ENCODE data around the gene LRRC61.

Gene LRRC61

DNA sequence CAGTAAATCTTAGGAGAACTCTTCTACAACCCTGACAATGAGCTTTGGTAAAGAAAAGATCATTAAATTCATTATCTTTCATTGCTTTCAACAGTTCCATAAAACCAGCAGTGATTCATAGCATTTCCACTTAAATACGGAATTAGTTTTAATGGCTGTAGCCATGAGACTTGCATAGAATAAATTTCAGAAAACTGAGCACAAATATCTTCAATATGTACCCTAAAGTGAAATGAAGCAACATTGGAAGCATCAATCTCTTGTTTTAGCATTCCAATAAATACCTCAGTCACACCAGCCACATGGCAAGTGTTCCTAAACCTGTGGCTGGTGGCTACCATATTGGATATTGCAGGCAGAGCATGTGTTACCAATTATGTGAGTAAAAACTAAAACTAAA, 21.9 kb downstream of the LRRC61 start:
- H3K9me3 ChIP-seq (ENCODE audit: control insufficient read depth, insufficient read depth, low read length): no peaks in the 10 kb centered on the region
- H3K9ac ChIP-seq (ENCODE audit: low read depth, low read length): no peak overlapping the region
- H3K4me3 ChIP-seq (ENCODE audit: low read depth, low read length): no peak overlapping the region

DNA sequence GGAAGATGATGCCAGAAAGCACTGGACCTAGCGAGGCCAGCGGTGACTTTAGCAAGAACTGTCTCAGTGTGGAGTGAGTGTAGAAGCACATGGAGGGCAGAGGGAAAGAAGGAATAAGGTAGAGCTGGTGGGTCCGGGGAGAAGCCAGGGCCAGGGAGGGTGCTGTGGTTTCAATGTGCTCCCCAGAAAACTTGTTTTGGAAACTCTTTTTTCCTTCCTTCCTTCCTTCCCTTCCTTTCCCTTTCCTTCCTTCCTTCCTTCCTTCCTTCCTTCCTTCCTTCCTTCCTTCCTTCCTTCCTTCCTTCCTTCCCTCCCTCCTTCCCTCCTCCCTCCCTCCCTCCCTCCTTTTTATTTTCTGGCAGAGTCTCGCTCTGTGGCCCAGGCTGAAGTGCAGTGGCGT, 23.8 kb downstream of the LRRC61 start:
- Histone ChIP-seq H3K27me3 (ENCODE audit: control insufficient read depth, insufficient read depth, low read length) (peaks cover 29% of the 10 kb centered on the region), H3K4me3 (ENCODE audit: low read depth, low read length) (no peak overlapping the region), H3K9ac (ENCODE audit: low read depth, low read length) (no peak overlapping the region), H3K4me1 (ENCODE audit: control insufficient read depth, insufficient read depth, low read length) (peaks cover 18% of the 10 kb centered on the region), H3K36me3 (ENCODE audit: control insufficient read depth, insufficient read depth, low read length) (no peaks in the 10 kb centered on the region), H3K9me3 (ENCODE audit: control insufficient read depth, insufficient read depth, low read length) (no peaks in the 10 kb centered on the region)

More for the DNA sequence above, 21.9 kb downstream of the LRRC61 start:
- Histone ChIP-seq H3K4me1 (ENCODE audit: control insufficient read depth, insufficient read depth, low read length) (peaks cover 20% of the 10 kb centered on the region), H3K36me3 (ENCODE audit: control insufficient read depth, insufficient read depth, low read length) (no peaks in the 10 kb centered on the region), H3K27me3 (ENCODE audit: control insufficient read depth, insufficient read depth, low read length) (peaks cover 33% of the 10 kb centered on the region)

DNA sequence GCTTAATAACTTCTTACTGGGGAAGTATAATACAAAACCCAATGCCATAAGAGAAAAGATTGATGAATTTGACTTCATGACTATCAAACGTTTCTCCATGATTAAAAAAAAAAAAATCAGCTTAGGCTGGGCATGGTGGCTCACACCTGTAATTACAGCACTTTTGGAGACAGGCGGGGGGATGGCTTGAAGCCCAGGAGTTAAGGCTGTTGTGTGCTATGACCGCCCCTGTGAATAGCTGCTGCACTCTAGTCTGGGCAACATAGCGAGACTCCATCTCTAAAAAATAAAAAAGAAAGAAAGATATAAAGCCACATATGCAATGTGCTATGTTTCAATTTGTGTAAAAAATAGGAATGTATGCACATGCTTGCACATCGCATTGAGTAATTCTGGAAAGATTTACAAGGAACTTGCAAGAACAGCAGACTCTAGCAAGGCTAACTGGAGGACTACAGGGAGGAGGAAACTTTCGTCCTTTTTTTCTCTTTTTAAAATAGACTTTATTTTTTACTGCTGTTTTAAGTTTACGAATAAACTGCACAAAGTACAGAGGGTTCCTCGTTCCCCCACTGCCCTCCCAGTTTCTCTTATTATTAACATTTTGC, 28.5 kb downstream of the LRRC61 start:
- Histone ChIP-seq H3K36me3 (ENCODE audit: control insufficient read depth, insufficient read depth, low read length) (no peaks in the 10 kb centered on the region), H3K27me3 (ENCODE audit: control insufficient read depth, insufficient read depth, low read length) (peaks cover 2% of the 10 kb centered on the region), H3K9me3 (ENCODE audit: control insufficient read depth, insufficient read depth, low read length) (no peaks in the 10 kb centered on the region), H3K4me3 (ENCODE audit: low read depth, low read length) (no peak overlapping the region), H3K4me1 (ENCODE audit: control insufficient read depth, insufficient read depth, low read length) (no peaks in the 10 kb centered on the region), H3K9ac (ENCODE audit: low read depth, low read length) (no peak overlapping the region)

DNA sequence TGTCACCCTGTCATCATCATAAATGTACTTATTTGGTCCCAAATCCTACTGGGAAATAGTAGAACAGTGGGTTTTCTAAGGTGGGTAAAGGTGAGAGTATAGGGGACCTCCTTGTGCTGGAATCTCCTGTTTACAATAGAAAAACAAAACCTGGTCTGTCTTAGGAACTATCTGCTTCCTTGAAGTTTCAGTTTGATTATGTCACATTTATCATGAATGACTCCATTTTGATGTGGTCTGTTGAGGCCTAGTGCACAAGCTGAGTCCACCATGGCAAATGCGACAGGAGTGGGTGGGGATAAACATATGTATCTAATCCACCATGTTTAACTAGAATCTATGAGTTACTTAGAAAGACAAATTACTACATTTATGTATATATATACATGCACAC, 32.5 kb downstream of the LRRC61 start:
- Histone ChIP-seq H3K4me3 (ENCODE audit: low read depth, low read length) (no peak overlapping the region), H3K27me3 (ENCODE audit: control insufficient read depth, insufficient read depth, low read length) (no peaks in the 10 kb centered on the region), H3K4me1 (ENCODE audit: control insufficient read depth, insufficient read depth, low read length) (peaks cover 3% of the 10 kb centered on the region), H3K9me3 (ENCODE audit: control insufficient read depth, insufficient read depth, low read length) (no peaks in the 10 kb centered on the region), H3K36me3 (ENCODE audit: control insufficient read depth, insufficient read depth, low read length) (no peaks in the 10 kb centered on the region), H3K9ac (ENCODE audit: low read depth, low read length) (no peak overlapping the region)

DNA sequence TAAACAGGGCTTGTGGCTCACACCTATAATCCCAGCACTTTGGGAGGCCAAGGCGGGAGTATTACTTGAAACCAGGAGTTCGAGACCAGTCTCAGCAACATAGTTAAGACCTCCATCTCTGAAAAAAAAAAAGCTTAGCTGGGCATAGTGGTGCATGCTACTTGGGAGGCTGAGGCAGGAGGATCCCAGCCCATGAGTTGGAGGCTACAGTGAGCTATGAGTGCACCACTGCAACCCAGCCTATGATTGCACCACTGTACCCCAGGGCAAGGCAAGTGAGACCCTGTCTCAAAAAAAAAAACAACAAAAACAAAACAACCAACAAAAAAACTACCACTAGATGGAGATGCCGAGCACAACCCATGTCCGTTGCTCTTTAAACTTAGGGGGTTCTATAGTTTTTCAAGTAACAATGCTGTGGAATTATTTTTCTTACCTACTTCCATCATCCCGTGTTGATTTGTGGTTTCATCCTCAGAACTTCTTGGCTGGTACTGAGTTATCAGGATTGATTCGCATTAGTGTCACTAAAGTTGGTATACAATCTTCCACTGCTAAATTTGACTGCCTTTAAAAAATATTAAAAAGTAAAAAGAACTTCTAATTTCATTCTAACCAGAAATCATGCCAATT, 33.2 kb downstream of the LRRC61 start:
- H3K36me3 ChIP-seq (ENCODE audit: control insufficient read depth, insufficient read depth, low read length): no peaks in the 10 kb centered on the region
- H3K4me3 ChIP-seq (ENCODE audit: low read depth, low read length): no peak overlapping the region
- H3K9me3 ChIP-seq (ENCODE audit: control insufficient read depth, insufficient read depth, low read length): no peaks in the 10 kb centered on the region
- H3K27me3 ChIP-seq (ENCODE audit: control insufficient read depth, insufficient read depth, low read length): no peaks in the 10 kb centered on the region
- no peak overlapping the region for H3K9ac ChIP-seq (ENCODE audit: low read depth, low read length)
- peaks cover 3% of the 10 kb centered on the region for H3K4me1 ChIP-seq (ENCODE audit: control insufficient read depth, insufficient read depth, low read length)

DNA sequence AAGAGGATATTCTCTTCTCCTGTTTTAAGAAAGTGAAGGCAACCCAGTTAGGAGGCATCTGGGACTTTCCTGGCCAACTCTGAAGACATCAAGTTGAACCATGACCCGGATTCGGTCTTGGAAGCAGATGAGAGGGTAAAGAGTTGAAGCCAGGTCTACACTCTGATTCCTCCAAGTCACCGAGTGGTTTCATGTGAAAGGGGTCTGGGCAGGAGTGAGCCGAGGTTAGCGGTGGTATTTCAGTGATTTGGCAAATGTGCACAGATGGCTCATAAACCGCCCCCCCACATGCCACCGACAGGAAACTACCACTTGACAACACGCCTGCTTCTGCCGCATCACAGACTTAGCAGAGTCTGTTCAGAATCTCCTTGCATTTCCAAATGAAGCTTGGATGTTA, 34.1 kb downstream of the LRRC61 start:
- H3K36me3 ChIP-seq (ENCODE audit: control insufficient read depth, insufficient read depth, low read length): no peaks in the 10 kb centered on the region
- no peak overlapping the region for H3K9ac ChIP-seq (ENCODE audit: low read depth, low read length)
- H3K4me1 ChIP-seq (ENCODE audit: control insufficient read depth, insufficient read depth, low read length): peaks cover 10% of the 10 kb centered on the region

DNA sequence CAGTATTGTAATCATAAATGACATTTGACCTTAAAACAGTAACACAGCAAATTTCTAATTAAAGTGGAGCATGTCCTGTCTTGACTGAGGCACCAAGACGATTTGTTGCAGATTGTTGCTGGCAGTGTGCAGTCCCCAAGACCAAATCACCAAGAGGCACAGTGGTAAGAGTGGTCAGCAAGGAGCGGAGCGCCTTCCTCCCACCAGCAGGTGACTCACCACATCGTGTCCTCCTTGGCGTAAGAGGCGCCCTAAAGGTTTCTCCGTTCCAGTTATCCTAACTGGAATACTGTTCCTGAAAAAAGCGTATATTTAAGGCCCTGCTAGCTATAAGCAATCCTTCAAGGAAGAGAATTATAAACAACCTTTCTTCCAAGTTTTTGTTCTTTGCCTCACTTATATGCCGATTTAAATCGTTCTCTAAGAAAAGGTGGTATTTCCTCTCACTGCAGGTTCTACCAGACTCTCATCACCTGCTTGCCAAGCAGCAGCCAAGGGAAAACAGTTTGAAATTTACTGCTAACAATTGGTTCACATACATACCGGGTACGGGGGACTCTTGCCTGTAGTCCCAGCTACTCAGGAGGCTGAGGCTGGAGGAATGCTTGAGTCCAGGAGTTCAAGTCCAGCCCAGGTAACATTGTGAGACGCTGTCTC, 34.7 kb downstream of the LRRC61 start:
- Histone ChIP-seq H3K9ac (ENCODE audit: low read depth, low read length) (no peak overlapping the region), H3K27me3 (ENCODE audit: control insufficient read depth, insufficient read depth, low read length) (no peaks in the 10 kb centered on the region), H3K4me3 (ENCODE audit: low read depth, low read length) (no peak overlapping the region), H3K36me3 (ENCODE audit: control insufficient read depth, insufficient read depth, low read length) (no peaks in the 10 kb centered on the region), H3K4me1 (ENCODE audit: control insufficient read depth, insufficient read depth, low read length) (peaks cover 11% of the 10 kb centered on the region), H3K9me3 (ENCODE audit: control insufficient read depth, insufficient read depth, low read length) (no peaks in the 10 kb centered on the region)

More for the DNA sequence above, 34.1 kb downstream of the LRRC61 start:
- Histone ChIP-seq H3K9me3 (ENCODE audit: control insufficient read depth, insufficient read depth, low read length) (no peaks in the 10 kb centered on the region), H3K27me3 (ENCODE audit: control insufficient read depth, insufficient read depth, low read length) (no peaks in the 10 kb centered on the region), H3K4me3 (ENCODE audit: low read depth, low read length) (no peak overlapping the region)

DNA sequence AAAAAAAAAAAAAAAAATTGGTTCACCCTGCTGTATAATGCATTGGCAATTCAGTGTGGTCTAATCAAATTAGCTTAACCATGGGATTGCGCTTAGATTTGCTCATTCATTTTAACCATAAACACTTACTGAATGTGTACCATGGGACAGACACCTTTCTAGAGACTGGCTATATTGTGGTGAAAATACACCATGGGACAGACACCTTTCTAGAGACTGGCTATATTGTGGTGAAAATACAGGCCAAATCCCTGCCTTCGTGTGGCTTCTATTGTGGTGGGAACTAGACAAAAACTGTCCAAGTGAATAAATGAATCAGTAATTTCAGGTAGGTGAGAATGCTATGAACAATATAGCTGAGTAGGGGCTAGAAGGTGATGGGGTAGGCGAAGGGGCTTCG, 35.3 kb downstream of the LRRC61 start:
- no peaks in the 10 kb centered on the region for H3K36me3 ChIP-seq (ENCODE audit: control insufficient read depth, insufficient read depth, low read length)
- H3K4me3 ChIP-seq (ENCODE audit: low read depth, low read length): no peak overlapping the region
- no peaks in the 10 kb centered on the region for H3K27me3 ChIP-seq (ENCODE audit: control insufficient read depth, insufficient read depth, low read length)
- no peak overlapping the region for H3K9ac ChIP-seq (ENCODE audit: low read depth, low read length)
- H3K4me1 ChIP-seq (ENCODE audit: control insufficient read depth, insufficient read depth, low read length): peaks cover 11% of the 10 kb centered on the region
- no peaks in the 10 kb centered on the region for H3K9me3 ChIP-seq (ENCODE audit: control insufficient read depth, insufficient read depth, low read length)

DNA sequence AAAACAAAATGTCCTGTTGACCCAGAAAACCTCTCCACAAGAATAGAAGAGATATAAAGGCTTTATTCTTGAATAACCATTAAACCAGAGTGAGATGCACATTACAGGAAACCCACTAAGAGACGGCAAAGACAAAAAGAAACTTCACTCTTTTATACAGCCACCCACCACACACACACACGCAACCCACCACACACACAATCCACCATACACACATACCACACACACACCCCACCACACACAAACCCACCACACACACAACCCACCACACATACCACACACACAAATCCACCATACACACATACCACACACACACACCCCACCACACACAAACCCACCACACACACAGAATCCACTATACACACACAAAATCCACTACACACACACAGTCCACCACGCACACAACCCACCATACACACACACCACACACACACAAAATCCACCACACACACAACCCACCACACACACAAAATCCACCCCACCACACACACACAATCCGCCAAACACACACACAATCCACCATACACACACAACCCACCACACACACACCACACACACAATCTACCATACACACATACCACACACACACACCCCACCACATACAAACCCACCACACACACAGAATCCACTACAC, 36.0 kb downstream of the LRRC61 start:
- H3K36me3 ChIP-seq (ENCODE audit: control insufficient read depth, insufficient read depth, low read length): no peaks in the 10 kb centered on the region
- H3K4me3 ChIP-seq (ENCODE audit: low read depth, low read length): no peak overlapping the region
- H3K27me3 ChIP-seq (ENCODE audit: control insufficient read depth, insufficient read depth, low read length): no peaks in the 10 kb centered on the region
- no peaks in the 10 kb centered on the region for H3K9me3 ChIP-seq (ENCODE audit: control insufficient read depth, insufficient read depth, low read length)
- no peak overlapping the region for H3K9ac ChIP-seq (ENCODE audit: low read depth, low read length)
- H3K4me1 ChIP-seq (ENCODE audit: control insufficient read depth, insufficient read depth, low read length): peaks cover 11% of the 10 kb centered on the region

DNA sequence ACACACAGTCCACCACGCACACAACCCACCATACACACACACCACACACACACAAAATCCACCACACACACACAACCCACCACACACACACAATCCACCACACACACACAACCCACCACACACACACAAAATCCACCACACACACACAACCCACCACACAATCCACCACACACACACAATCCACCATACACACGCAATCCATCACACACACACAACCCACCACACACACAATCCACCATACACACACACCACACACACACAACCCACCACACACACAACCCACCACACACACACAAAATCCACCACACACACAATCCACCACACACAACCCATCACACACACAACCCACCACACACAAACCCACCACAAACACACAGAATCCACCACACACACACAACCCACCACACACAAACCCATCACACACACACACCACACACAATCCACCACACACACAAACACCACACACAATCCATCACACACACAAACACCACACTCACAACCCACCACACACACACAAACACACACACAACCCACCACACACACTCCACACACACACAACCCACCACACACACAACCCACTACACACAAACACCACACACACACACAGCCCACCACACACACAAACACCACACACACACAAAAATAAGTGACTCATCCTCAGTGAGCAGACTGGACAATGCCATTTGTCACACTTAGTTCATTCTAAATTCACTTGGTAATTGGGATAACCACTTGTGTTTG, 36.6 kb downstream of the LRRC61 start:
- no peak overlapping the region for H3K4me3 ChIP-seq (ENCODE audit: low read depth, low read length)
- no peak overlapping the region for H3K9ac ChIP-seq (ENCODE audit: low read depth, low read length)
- H3K9me3 ChIP-seq (ENCODE audit: control insufficient read depth, insufficient read depth, low read length): no peaks in the 10 kb centered on the region
- no peaks in the 10 kb centered on the region for H3K36me3 ChIP-seq (ENCODE audit: control insufficient read depth, insufficient read depth, low read length)
- peaks cover 11% of the 10 kb centered on the region for H3K4me1 ChIP-seq (ENCODE audit: control insufficient read depth, insufficient read depth, low read length)
- no peaks in the 10 kb centered on the region for H3K27me3 ChIP-seq (ENCODE audit: control insufficient read depth, insufficient read depth, low read length)

DNA sequence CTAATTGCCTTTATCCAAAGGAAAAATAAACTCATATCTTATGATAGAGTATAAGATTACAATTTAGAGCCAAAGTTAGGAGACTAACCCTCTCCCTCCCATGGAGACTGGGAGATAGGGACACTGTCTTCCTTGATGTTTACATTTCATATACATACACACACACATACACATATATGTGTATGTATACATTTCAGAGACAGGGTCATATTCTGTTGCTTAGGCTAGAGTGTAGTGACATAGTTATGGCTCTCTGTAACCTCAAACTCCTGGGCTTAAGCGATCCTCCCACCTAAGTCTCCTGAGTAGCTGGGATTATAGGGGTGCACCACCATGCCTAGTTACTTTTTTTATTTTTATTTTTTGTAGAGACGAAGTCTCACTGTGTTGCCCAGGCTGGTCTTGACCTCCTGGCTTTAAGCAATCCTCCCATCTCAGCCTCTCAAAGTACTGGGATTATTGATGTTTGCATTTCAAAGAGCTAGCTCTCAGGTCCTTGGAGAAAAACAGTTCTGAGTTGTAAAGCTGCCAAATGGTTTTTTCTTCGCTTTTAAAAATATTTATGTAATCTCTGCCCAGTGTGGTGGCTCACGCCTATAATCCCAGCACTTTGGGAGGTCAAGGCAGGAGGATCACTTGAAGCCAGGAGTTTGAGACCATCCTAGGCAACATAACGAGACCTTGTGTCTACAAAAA, 37.4 kb downstream of the LRRC61 start:
- H3K4me1 ChIP-seq (ENCODE audit: control insufficient read depth, insufficient read depth, low read length): peaks cover 11% of the 10 kb centered on the region
- no peaks in the 10 kb centered on the region for H3K27me3 ChIP-seq (ENCODE audit: control insufficient read depth, insufficient read depth, low read length)

More for the DNA sequence above, 37.4 kb downstream of the LRRC61 start:
- Histone ChIP-seq H3K4me3 (ENCODE audit: low read depth, low read length) (no peak overlapping the region), H3K9ac (ENCODE audit: low read depth, low read length) (no peak overlapping the region), H3K9me3 (ENCODE audit: control insufficient read depth, insufficient read depth, low read length) (no peaks in the 10 kb centered on the region), H3K36me3 (ENCODE audit: control insufficient read depth, insufficient read depth, low read length) (no peaks in the 10 kb centered on the region)

Measured in iPS-15b (cell line).